Activated CD8-positive, alpha-beta T cell treated with anti-CD3 and anti-CD28 coated beads, Interleukin-2, amount 10 ng/mL, durations not matched to agents 7 days and 5 days (primary cell): ENCODE measurements around the gene PPA1. TPM values are rescaled to one million over a fixed set of nuclear protein-coding genes. Genes with fewer than 3 reads are reported as not detected.
A peak's percentile ranks its signal among the peaks of the same experiment; 100 is the strongest.
"Not testable (repeated sequence)": the region's sequence is repeated elsewhere in the genome, so short reads cannot be mapped to it uniquely, and the experiment has no call there.

Experiments used
- ATAC-seq: fragments of 150-1000 bp; cut with Tn5 transposase; one replicate; pipeline ENCODE4 v1.10.0; 2021; ENCODE audit warnings: moderate library complexity
- CTCF ChIA-PET: fragments of 350-600 bp; sonication (Branson Sonifier 250); formaldehyde crosslinking; loops from one replicate; lab custom pipeline; 2021; ENCODE audit warnings: antibody characterized with exemption; lab: Charles Lee
- POLR2A ChIA-PET: fragments of 350-600 bp; sonication (Branson Sonifier 250); formaldehyde crosslinking; loops from one replicate; lab custom pipeline; 2021; ENCODE audit warnings: antibody characterized with exemption; lab: Charles Lee
- DNase-seq: peaks from one replicate; pipeline ENCODE4 v3.0.0-alpha.2; 2020
- H3K27ac Mint-ChIP-seq: one replicate; pipeline ENCODE4 v1.8.0; 2021; ENCODE audit warnings: mild to moderate bottlenecking, mixed read lengths
- H3K27me3 Mint-ChIP-seq: one replicate; pipeline ENCODE4 v1.8.0; 2021; ENCODE audit warnings: low read depth, mixed read lengths
- H3K36me3 Mint-ChIP-seq: one replicate; pipeline ENCODE4 v1.8.0; 2021; ENCODE audit warnings: low read depth, mixed read lengths
- H3K4me1 Mint-ChIP-seq: one replicate; pipeline ENCODE4 v1.8.0; 2021; ENCODE audit warnings: low read depth, mixed read lengths
- H3K4me3 Mint-ChIP-seq: one replicate; pipeline ENCODE4 v1.8.0; 2021; ENCODE audit warnings: mild to moderate bottlenecking, mixed read lengths
- H3K9me3 Mint-ChIP-seq: one replicate; pipeline ENCODE4 v1.8.0; 2022; ENCODE audit warnings: mixed read lengths; ENCODE audit not compliant: insufficient read depth
- total RNA-seq, 2 experiments: library from RNA; stranded (reverse); gene quantifications; one replicate each; pipeline ENCODE4 v1.2.3, GENCODE V29; 2021

Gene PPA1
- total RNA-seq, 2 experiments from 2014 or later, result 175 TPM

GRCh38 chr10:70167246-70167645 is 66.0 kb downstream of the PPA1 start:
- no peak for ATAC-seq

GRCh38 chr10:70166394-70166793 is 66.8 kb downstream of the PPA1 start:
- POLR2A ChIA-PET, result interaction anchor here (0.6 kb wide), 1 partner anchor 13 kb away, joined by 3 read pairs; no protein-coding TSS in a partner anchor
- CTCF ChIA-PET, result interaction anchor here (5.6 kb wide), 1 partner anchor 20 kb away, joined by 67 read pairs; the partner anchor contains the start of gene TYSND1
- no peak overlapping the region for H3K4me3 Mint-ChIP-seq

More at GRCh38 chr10:70167246-70167645, 66.0 kb downstream of the PPA1 start:
- ChIA-PET CTCF (interaction anchor here (1.1 to 5.6 kb wide), 3 partner anchors 14 to 23 kb away, joined by 3 to 67 read pairs (median 3); partner anchors contain the start of gene TYSND1), POLR2A (no interaction called here)
- Mint-ChIP-seq H3K27me3 (no peaks in the 10 kb centered on the region), H3K27ac (peak overlapping the region; percentile 51), H3K4me1 (peaks cover 69% of the 10 kb centered on the region), H3K9me3 (no peaks in the 10 kb centered on the region), H3K36me3 (peaks cover 57% of the 10 kb centered on the region), H3K4me3 (peak overlapping the region; percentile 9)
- DNase-seq, result no peak

GRCh38 chr10:70164163-70164562 is 69.1 kb downstream of the PPA1 start:
- H3K9me3 Mint-ChIP-seq, result no peaks in the 10 kb centered on the region
- H3K4me3 Mint-ChIP-seq, result peak overlapping the region; percentile 61
- peaks cover 68% of the 10 kb centered on the region for H3K36me3 Mint-ChIP-seq
- peak overlapping the region; percentile 88 for H3K27ac Mint-ChIP-seq
- H3K4me1 Mint-ChIP-seq, result peaks cover 73% of the 10 kb centered on the region
- DNase-seq (no peak), ATAC-seq (no peak)
- CTCF ChIA-PET, result no interaction called here
- no peaks in the 10 kb centered on the region for H3K27me3 Mint-ChIP-seq
- POLR2A ChIA-PET, result no interaction called here

More at GRCh38 chr10:70166394-70166793, 66.8 kb downstream of the PPA1 start:
- Mint-ChIP-seq H3K27me3 (no peaks in the 10 kb centered on the region), H3K27ac (peak overlapping the region; percentile 41), H3K36me3 (peaks cover 65% of the 10 kb centered on the region), H3K9me3 (no peaks in the 10 kb centered on the region), H3K4me1 (peaks cover 70% of the 10 kb centered on the region)
- DNase-seq (no peak), ATAC-seq (no peak)

GRCh38 chr10:70163448-70163847 is 69.8 kb downstream of the PPA1 start:
- Mint-ChIP-seq H3K27ac (peak overlapping the region; percentile 88), H3K4me3 (peak overlapping the region; percentile 61), H3K4me1 (peaks cover 67% of the 10 kb centered on the region), H3K36me3 (peaks cover 67% of the 10 kb centered on the region), H3K9me3 (no peaks in the 10 kb centered on the region), H3K27me3 (no peaks in the 10 kb centered on the region)
- no peak for DNase-seq
- ChIA-PET POLR2A (interaction anchor here (1.3 kb wide), 1 partner anchor 17 kb away, joined by 6 read pairs; the partner anchor contains the start of gene TYSND1), CTCF (interaction anchor here (0.7 to 3.6 kb wide), 4 partner anchors 11 to 35 kb away, joined by 4 to 40 read pairs (median 7); partner anchors contain the start of gene TYSND1)
- no peak for ATAC-seq

- ChIA-PET POLR2A (interaction anchor here (1.1 to 1.3 kb wide), 2 partner anchors 14 to 16 kb away, joined by 3 to 6 read pairs; partner anchors contain the start of gene TYSND1), CTCF (interaction anchor here (0.7 to 3.6 kb wide), 4 partner anchors 12 to 35 kb away, joined by 4 to 40 read pairs (median 7); partner anchors contain the start of gene TYSND1)
- ATAC-seq (peak; percentile 90), DNase-seq (peak; percentile 83)
- no peaks in the 10 kb centered on the region for H3K9me3 Mint-ChIP-seq
- peaks cover 67% of the 10 kb centered on the region for H3K36me3 Mint-ChIP-seq
- H3K27ac Mint-ChIP-seq, result peak overlapping the region; percentile 88
- no peaks in the 10 kb centered on the region for H3K27me3 Mint-ChIP-seq
- peaks cover 61% of the 10 kb centered on the region for H3K4me1 Mint-ChIP-seq
- peak overlapping the region; percentile 61 for H3K4me3 Mint-ChIP-seq
These were observed 70.4 kb downstream of the PPA1 start for GRCh38 chr10:70162892-70163201.

GRCh38 chr10:70162151-70162891 is 70.9 kb downstream of the PPA1 start:
- peak overlapping the region; percentile 70 for H3K4me3 Mint-ChIP-seq
- H3K9me3 Mint-ChIP-seq, result no peaks in the 10 kb centered on the region
- ChIA-PET CTCF (interaction anchor here (0.7 to 3.6 kb wide), 5 partner anchors 12 to 202 kb away, joined by 3 to 40 read pairs (median 5); partner anchors contain the start of gene TYSND1), POLR2A (interaction anchor here (1.1 to 1.3 kb wide), 3 partner anchors 8 to 16 kb away, joined by 3 to 6 read pairs (median 6); partner anchors contain the start of genes SAR1A and TYSND1)
- DNase-seq (no peak), ATAC-seq (peak; percentile 65)
- H3K36me3 Mint-ChIP-seq, result peaks cover 71% of the 10 kb centered on the region
- H3K27ac Mint-ChIP-seq, result peak overlapping the region; percentile 96
- H3K4me1 Mint-ChIP-seq, result peaks cover 57% of the 10 kb centered on the region
- H3K27me3 Mint-ChIP-seq, result no peaks in the 10 kb centered on the region

GRCh38 chr10:70160798-70161197 is 72.4 kb downstream of the PPA1 start:
- H3K27ac Mint-ChIP-seq, result no peak overlapping the region
- H3K9me3 Mint-ChIP-seq, result no peaks in the 10 kb centered on the region
- peaks cover 72% of the 10 kb centered on the region for H3K36me3 Mint-ChIP-seq
- ATAC-seq (no peak), DNase-seq (no peak)
- CTCF ChIA-PET, result interaction anchor here (0.9 to 3.6 kb wide), 3 partner anchors 14 to 45 kb away, joined by 3 to 40 read pairs (median 3); partner anchors contain the start of gene TYSND1
- POLR2A ChIA-PET, result interaction anchor here (0.9 kb wide), 1 partner anchor 10 kb away, joined by 4 read pairs; the partner anchor contains the start of gene SAR1A
- H3K4me3 Mint-ChIP-seq, result no peak overlapping the region
- H3K27me3 Mint-ChIP-seq, result no peaks in the 10 kb centered on the region
- peaks cover 50% of the 10 kb centered on the region for H3K4me1 Mint-ChIP-seq

- H3K4me1 Mint-ChIP-seq, result peaks cover 41% of the 10 kb centered on the region
- not testable (repeated sequence) for H3K4me3 Mint-ChIP-seq, DNase-seq, H3K9me3 Mint-ChIP-seq, ATAC-seq, H3K27ac Mint-ChIP-seq, H3K27me3 Mint-ChIP-seq
- ChIA-PET CTCF (interaction anchor here (0.6 to 4.9 kb wide), 4 partner anchors 9 to 205 kb away, joined by 3 to 55 read pairs (median 3); partner anchors contain the start of gene TYSND1), POLR2A (interaction anchor here (1.2 kb wide), 1 partner anchor 11 kb away, joined by 8 read pairs; the partner anchor contains the start of gene SAR1A)
- H3K36me3 Mint-ChIP-seq, result peaks cover 76% of the 10 kb centered on the region
These were observed 73.9 kb downstream of the PPA1 start for GRCh38 chr10:70159366-70159765.

- H3K4me1 Mint-ChIP-seq, result peaks cover 28% of the 10 kb centered on the region
- ChIA-PET POLR2A (interaction anchor here (0.6 to 0.7 kb wide), 2 partner anchors 11 to 41 kb away, joined by 3 read pairs; no protein-coding TSS in a partner anchor), CTCF (interaction anchor here (1.0 to 4.9 kb wide), 2 partner anchors 11 to 12 kb away, joined by 3 to 55 read pairs; partner anchors contain the start of genes SAR1A and TYSND1)
- H3K4me3 Mint-ChIP-seq, result no peak overlapping the region
- peaks cover 76% of the 10 kb centered on the region for H3K36me3 Mint-ChIP-seq
- no peaks in the 10 kb centered on the region for H3K9me3 Mint-ChIP-seq
- H3K27ac Mint-ChIP-seq, result no peak overlapping the region
- DNase-seq, result no peak
- ATAC-seq, result no peak
- H3K27me3 Mint-ChIP-seq, result no peaks in the 10 kb centered on the region
These were observed 75.1 kb downstream of the PPA1 start for GRCh38 chr10:70158113-70158512.

- Mint-ChIP-seq H3K36me3 (peaks cover 80% of the 10 kb centered on the region), H3K27ac (peak overlapping the region; percentile 24), H3K27me3 (no peaks in the 10 kb centered on the region), H3K4me3 (no peak overlapping the region), H3K4me1 (peaks cover 7% of the 10 kb centered on the region), H3K9me3 (no peaks in the 10 kb centered on the region)
- CTCF ChIA-PET, result interaction anchor here (0.7 to 4.9 kb wide), 2 partner anchors 9 to 118 kb away, joined by 3 to 55 read pairs; partner anchors contain the start of gene TYSND1
- no peak for DNase-seq
- ATAC-seq, result no peak
- POLR2A ChIA-PET, result interaction anchor here (1.2 kb wide), 1 partner anchor 9 kb away, joined by 3 read pairs; the partner anchor contains the start of gene TYSND1
These were observed 77.9 kb downstream of the PPA1 start for GRCh38 chr10:70155255-70155838.
